22Rv1 (cell line): ENCODE results near the gene NUDT11.
"Not testable (repeated sequence)": the region's sequence is repeated elsewhere in the genome, so short reads cannot be mapped to it uniquely, and the experiment has no call there.

Experiments
- CTCF ChIP-seq: fragments of 450-650 bp; IDR thresholded peaks from 2 replicates; pipeline ENCODE4 v1.5.1; 2017; ENCODE audit warnings: mild to moderate bottlenecking
- ZFX ChIP-seq: fragments of 450-650 bp; IDR thresholded peaks from 2 replicates; pipeline ENCODE4 v1.6.1; 2017; ENCODE audit warnings: antibody characterized with exemption, borderline replicate concordance

- not testable (repeated sequence) for TF ChIP-seq CTCF, ZFX
These were observed 497 bp downstream of the NUDT11 start for GRCh38 chrX:51495701-51496488.
